Thyroid gland (tissue), 4 donors: ENCODE measurements around the gene ZBTB49. TPM values are rescaled to one million over a fixed set of nuclear protein-coding genes. Genes with fewer than 3 reads are reported as not detected.

ENCODE experiments used
- DNase-seq, 2 donors: peaks; one replicate each; pipeline ENCODE4 v3.0.0-alpha.2; 2019
- H3K27ac ChIP-seq, 3 donors: fragments of 200-600 bp; sonication (generic); 1 replicate in 2 of 3; 2 replicates in 1 of 3; pipeline ENCODE4 v1.5.1; 2016 to 2019; ENCODE audit warnings: mild to moderate bottlenecking in 1 of 3, moderate library complexity in 1 of 3
- H3K27me3 ChIP-seq: fragments of 200-600 bp; sonication (generic); one replicate; pipeline ENCODE4 v1.5.1; 2019
- H3K36me3 ChIP-seq, 2 donors: fragments of 200-600 bp; sonication (generic); one replicate each; pipeline ENCODE4 v1.5.1; 2016 to 2019
- H3K4me1 ChIP-seq, 2 donors: fragments of 200-600 bp; sonication (generic); one replicate each; pipeline ENCODE4 v1.5.1; 2017 to 2019
- H3K4me3 ChIP-seq, 3 donors: fragments of 200-600 bp; sonication (generic); replicated peaks in 1 of 3; 1 replicate in 2 of 3; 2 replicates in 1 of 3; pipeline ENCODE4 v1.5.1; 2016; ENCODE audit warnings: mild to moderate bottlenecking in 1 of 3
- H3K9me3 ChIP-seq: fragments of 200-600 bp; sonication (generic); one replicate; pipeline ENCODE4 v1.5.1; 2017
- POLR2A ChIP-seq, 2 donors: fragments of 450-650 bp; IDR thresholded peaks; one replicate each; pipeline ENCODE4 v1.6.1; 2017; ENCODE audit warnings: antibody characterized with exemption in 2 of 2, mild to moderate bottlenecking in 2 of 2, moderate library complexity in 1 of 2
- whole genome bisulfite sequencing, 2 donors: methylation state at CpG; one replicate each; pipeline ENCODE4 v1.1.5; 2017; 5-methylcytosine and 5-hydroxymethylcytosine counted together
- intact Hi-C: fragments of 100-400 bp; cut with DNase I; formaldehyde crosslinking; loops from one replicate; pipeline ENCODE4 v1.15.1; 2023
- total RNA-seq, 4 donors: library from RNA; depleted of rRNA; stranded (reverse); fragments of >200 nt; gene quantifications; one replicate each; pipeline ENCODE4 v1.2.3, GENCODE V29; 2016
- TF ChIP-seq, protein P1 (sequence below), 6 experiments: fragments of 200-600 bp in 3 of 6; fragments of 450-650 bp in 3 of 6; sonication (generic) in 3 of 6; IDR thresholded peaks; one replicate each; pipeline ENCODE4 v1.5.1; 2016 to 2019; ENCODE audit warnings: antibody characterized with exemption in 6 of 6, mild to moderate bottlenecking in 2 of 6, inconsistent platforms in 1 of 6, moderate library complexity in 1 of 6

The ZBTB49 gene
- total RNA-seq, 4 donors from 2014 or later, result 7.5 to 21.7 (median 9.2) TPM

DNA sequence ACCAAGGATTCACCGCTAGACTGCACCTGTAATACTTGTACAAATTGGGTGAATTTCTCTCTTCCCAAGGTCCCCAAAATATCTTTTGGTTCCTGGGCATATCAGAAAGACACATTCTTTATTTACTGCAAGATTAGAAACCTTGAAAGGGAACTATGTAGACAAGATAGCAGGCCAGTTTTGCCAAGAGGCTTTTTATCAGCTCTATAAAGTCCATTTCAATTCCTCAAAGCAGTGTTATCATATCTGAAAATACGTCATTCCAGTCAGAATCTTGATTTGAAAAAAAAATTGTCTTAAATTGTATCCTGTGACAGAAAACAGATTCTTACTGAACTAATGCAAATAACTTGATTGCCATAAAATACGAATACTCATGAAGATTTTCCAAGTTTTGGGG is 59.8 kb downstream of the ZBTB49 start:
- intact Hi-C loops, result no loop called here
- DNase-seq, result no peak
- TF ChIP-seq, protein P1, sequence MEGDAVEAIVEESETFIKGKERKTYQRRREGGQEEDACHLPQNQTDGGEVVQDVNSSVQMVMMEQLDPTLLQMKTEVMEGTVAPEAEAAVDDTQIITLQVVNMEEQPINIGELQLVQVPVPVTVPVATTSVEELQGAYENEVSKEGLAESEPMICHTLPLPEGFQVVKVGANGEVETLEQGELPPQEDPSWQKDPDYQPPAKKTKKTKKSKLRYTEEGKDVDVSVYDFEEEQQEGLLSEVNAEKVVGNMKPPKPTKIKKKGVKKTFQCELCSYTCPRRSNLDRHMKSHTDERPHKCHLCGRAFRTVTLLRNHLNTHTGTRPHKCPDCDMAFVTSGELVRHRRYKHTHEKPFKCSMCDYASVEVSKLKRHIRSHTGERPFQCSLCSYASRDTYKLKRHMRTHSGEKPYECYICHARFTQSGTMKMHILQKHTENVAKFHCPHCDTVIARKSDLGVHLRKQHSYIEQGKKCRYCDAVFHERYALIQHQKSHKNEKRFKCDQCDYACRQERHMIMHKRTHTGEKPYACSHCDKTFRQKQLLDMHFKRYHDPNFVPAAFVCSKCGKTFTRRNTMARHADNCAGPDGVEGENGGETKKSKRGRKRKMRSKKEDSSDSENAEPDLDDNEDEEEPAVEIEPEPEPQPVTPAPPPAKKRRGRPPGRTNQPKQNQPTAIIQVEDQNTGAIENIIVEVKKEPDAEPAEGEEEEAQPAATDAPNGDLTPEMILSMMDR (IDR thresholded peaks at IDR 0.05), result no peak
- TF ChIP-seq POLR2A (IDR thresholded peaks at IDR 0.05), result no peak
- H3K36me3 ChIP-seq, result no peaks in the 10 kb centered on the region
- no peaks in the 10 kb centered on the region for H3K9me3 ChIP-seq
- no peaks in the 10 kb centered on the region for H3K4me1 ChIP-seq
- H3K4me3 ChIP-seq, result no peak overlapping the region
- 84 to 87% methylated on average over 3 of the region's 3 CpGs for WGBS, 2 donors
- no peak overlapping the region for H3K27ac ChIP-seq
- no peaks in the 10 kb centered on the region for H3K27me3 ChIP-seq

DNA sequence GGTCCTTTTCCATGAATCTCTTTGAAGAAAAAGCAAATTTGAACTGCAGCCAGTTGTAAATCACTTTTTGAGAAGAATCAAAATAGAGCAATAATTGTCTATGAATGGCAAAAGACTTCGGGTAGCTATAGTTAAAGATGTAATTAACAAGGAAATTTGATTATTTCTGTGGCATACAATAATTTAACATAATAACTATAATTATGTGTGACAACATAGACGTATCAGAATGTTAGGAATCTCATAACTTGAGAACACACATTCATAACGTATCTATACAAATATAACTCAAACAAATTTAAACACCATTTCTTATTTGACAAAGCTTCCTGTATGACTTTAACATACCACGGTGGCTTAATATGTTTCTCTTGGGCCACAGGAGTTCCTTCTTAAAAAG is 60.9 kb downstream of the ZBTB49 start:
- no peaks in the 10 kb centered on the region for H3K27me3 ChIP-seq
- no peaks in the 10 kb centered on the region for H3K9me3 ChIP-seq
- no peak for TF ChIP-seq POLR2A (IDR thresholded peaks at IDR 0.05)
- TF ChIP-seq, protein P1 (IDR thresholded peaks at IDR 0.05), result no peak
- no peaks in the 10 kb centered on the region for H3K36me3 ChIP-seq
- H3K4me3 ChIP-seq, result no peak overlapping the region
- intact Hi-C loops, result no loop called here
- WGBS, 2 donors, result 82 to 85% methylated on average over 4 of the region's 4 CpGs
- no peak overlapping the region for H3K27ac ChIP-seq
- no peaks in the 10 kb centered on the region for H3K4me1 ChIP-seq
- no peak for DNase-seq

DNA sequence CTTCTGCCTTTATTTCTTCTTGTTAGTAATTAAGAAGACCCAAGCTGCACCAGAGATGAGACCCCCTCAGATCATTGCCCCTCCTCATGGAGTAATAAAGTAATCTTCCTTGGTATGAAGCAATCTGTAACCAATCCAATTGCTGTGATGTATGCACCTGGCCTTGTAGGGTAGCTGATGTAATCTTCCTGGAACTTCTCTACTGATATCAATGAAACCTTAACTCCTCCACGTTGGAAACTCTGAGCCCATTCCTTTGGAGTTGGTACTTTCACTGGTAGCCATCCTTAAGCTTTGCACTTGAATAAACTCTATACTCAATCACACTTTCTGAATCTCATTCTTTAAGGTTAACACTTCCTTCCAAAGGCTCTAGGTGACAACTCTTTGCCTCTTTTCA is 65.3 kb downstream of the ZBTB49 start:
- TF ChIP-seq, protein P1 (IDR thresholded peaks at IDR 0.05), result no peak
- no peak for TF ChIP-seq POLR2A (IDR thresholded peaks at IDR 0.05)
- H3K27me3 ChIP-seq, result no peaks in the 10 kb centered on the region
- no peak for DNase-seq
- H3K4me1 ChIP-seq, result no peaks in the 10 kb centered on the region
- intact Hi-C loops, result no loop called here
- H3K4me3 ChIP-seq, result no peak overlapping the region
- no peak overlapping the region for H3K27ac ChIP-seq
- 50 to 56% methylated on average over 1 of the region's 1 CpG for WGBS, 2 donors
- no peaks in the 10 kb centered on the region for H3K36me3 ChIP-seq
- H3K9me3 ChIP-seq, result no peaks in the 10 kb centered on the region

DNA sequence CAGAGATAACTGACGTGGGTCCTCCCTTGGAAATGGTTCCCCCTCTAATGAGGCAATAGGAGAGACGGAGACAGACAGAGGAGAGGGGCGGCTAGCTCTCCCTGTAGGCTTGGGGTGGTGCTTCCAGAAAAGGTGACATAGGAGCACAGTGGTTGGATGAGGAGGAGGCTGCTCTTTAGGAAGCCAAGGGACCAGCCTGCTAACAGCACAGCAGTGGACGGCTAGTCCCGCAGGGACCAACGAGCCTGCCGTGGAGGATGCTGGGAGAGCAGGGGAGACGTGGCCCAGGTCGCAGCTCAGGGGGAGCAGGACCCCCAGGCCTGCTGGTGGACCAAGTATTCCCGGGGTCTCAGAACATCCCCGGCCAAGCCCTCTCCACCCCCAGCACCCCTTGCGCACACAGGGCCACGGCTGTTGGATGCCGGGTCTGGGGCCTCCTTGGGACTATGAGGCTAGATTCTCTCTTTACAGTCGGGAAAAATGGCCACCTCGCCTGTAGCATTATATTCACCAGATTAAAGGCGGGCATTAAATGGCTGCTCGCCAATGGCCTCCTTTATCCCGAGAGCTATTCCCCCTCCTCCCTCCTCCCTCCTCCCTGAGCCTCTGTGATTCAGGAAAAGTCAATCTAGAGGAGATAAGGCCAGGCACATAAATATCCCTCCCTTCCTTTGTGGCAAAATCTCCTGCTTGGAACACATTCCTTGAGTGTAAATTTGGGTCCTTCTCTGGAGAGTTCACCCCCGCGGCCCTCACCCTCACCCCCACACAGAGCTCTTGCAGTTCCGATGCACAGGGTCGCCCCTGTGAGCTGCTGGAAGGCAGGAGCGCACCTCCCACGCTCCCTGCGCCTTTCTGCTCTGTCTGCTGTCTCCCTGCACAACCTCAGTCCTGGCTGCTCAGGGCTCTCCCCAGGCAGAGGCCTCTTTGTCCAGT is 66.3 kb downstream of the ZBTB49 start:
- DNase-seq, result no peak
- Histone ChIP-seq H3K27ac (no peak overlapping the region), H3K27me3 (no peaks in the 10 kb centered on the region), H3K9me3 (no peaks in the 10 kb centered on the region), H3K36me3 (no peaks in the 10 kb centered on the region), H3K4me3 (no peak overlapping the region), H3K4me1 (no peaks in the 10 kb centered on the region)
- TF ChIP-seq, protein P1 (IDR thresholded peaks at IDR 0.05), result no peak
- TF ChIP-seq POLR2A (IDR thresholded peaks at IDR 0.05), result no peak
- WGBS, 2 donors, result 62 to 80% methylated on average over 17 to 26 of the region's 26 CpGs
- intact Hi-C loops, result no loop called here

DNA sequence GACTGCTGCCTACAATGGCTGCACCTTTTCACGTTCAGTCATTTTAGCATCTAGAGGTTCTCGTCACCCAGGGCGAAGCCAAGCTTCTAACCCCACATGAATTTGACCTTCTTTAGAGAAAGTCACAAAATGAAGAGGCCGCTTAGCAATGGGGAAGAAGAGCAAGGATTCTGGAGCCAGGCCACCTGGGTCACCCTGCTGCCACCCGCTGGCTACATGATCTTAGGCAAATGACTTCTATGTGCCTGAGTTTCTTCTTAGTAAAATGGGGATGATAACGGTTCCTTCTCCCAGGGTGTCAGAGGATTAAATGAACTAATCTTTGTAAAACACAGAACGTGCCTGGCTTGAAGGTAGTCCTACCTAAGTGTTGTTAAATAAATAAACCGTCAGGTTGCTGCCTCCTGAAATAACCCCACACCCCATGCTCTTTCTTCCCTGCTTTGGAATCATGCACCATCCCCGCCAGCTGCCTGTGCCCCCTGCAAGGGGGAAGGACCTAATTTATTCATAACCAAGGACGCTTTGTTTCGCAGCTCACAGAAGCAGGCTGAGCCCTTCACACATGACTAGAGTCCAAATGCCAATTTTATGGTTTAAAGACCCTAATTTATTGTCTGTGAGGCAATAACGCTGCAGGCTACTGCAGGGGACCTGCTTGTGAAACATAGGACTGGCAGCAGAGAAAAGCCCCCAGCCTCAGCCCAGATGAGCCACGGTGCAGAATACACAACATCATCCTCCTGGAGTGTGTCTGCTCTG is 68.2 kb downstream of the ZBTB49 start:
- Histone ChIP-seq H3K4me3 (no peak overlapping the region), H3K27ac (no peak overlapping the region), H3K36me3 (no peaks in the 10 kb centered on the region), H3K4me1 (no peaks in the 10 kb centered on the region), H3K9me3 (no peaks in the 10 kb centered on the region), H3K27me3 (no peaks in the 10 kb centered on the region)
- no peak for DNase-seq
- intact Hi-C loops, result no loop called here
- WGBS, 2 donors, result 52 to 56% methylated on average over 13 of the region's 13 CpGs
- TF ChIP-seq POLR2A (IDR thresholded peaks at IDR 0.05), result no peak
- TF ChIP-seq, protein P1 (IDR thresholded peaks at IDR 0.05), result no peak
